Neural cell (in vitro differentiated cells): ENCODE data around the gene TRIM47. TPM values are rescaled to one million over a fixed set of nuclear protein-coding genes. Genes with fewer than 3 reads are reported as not detected.

Experiments used
- H2AFZ ChIP-seq: fragments of 200-600, 300-800 bp; sonication (generic), shearing (Covaris generic); 2 replicates; pipeline ENCODE4 v1.6.0; 2014; ENCODE audit warnings: low read depth, mild to moderate bottlenecking, antibody characterized with exemption, low read length, moderate library complexity
- H3F3A ChIP-seq: fragments of 200-600 bp; shearing (Covaris generic); 2 replicates; pipeline ENCODE4 v1.6.1; 2016; ENCODE audit warnings: mild to moderate bottlenecking, moderate library complexity, mixed read lengths, antibody characterized with exemption, low read length; ENCODE audit not compliant: insufficient read depth, poor library complexity, severe bottlenecking
- H3K27ac ChIP-seq: fragments of 200-600, 300-800 bp; sonication (generic), shearing (Covaris generic); 2 replicates; pipeline ENCODE4 v1.5.1; 2014; ENCODE audit warnings: mild to moderate bottlenecking, low read length, moderate library complexity
- H3K27me3 ChIP-seq: fragments of 300-800, 200-600 bp; sonication (generic), shearing (Covaris generic); 2 replicates; pipeline ENCODE4 v1.6.0; 2014; ENCODE audit warnings: mild to moderate bottlenecking, low read depth, low read length, moderate library complexity; ENCODE audit not compliant: insufficient read depth
- H3K36me3 ChIP-seq: fragments of 300-800, 200-600 bp; sonication (generic), shearing (Covaris generic); 2 replicates; pipeline ENCODE4 v1.5.1; 2014; ENCODE audit warnings: mild to moderate bottlenecking, antibody characterized with exemption, low read length, moderate library complexity; ENCODE audit not compliant: insufficient read depth
- H3K4me2 ChIP-seq: fragments of 300-800, 200-600 bp; sonication (generic), shearing (Covaris generic); 2 replicates; pipeline ENCODE4 v1.6.0; 2014; ENCODE audit warnings: mild to moderate bottlenecking, low read length
- H3K4me3 ChIP-seq: fragments of 300-800, 200-600 bp; sonication (generic), shearing (Covaris generic); 2 replicates; pipeline ENCODE4 v1.5.1; 2014; ENCODE audit warnings: mild to moderate bottlenecking, low read length, moderate library complexity
- H3K79me2 ChIP-seq: fragments of 200-600 bp; shearing (Covaris generic); replicated peaks from 2 replicates; pipeline ENCODE4 v1.6.0; 2014; ENCODE audit warnings: mild to moderate bottlenecking, low read length, moderate library complexity; ENCODE audit not compliant: insufficient read depth
- H3K9ac ChIP-seq: fragments of 300-800, 200-600 bp; sonication (generic), shearing (Covaris generic); 2 replicates; pipeline ENCODE4 v1.6.1; 2016; ENCODE audit warnings: mild to moderate bottlenecking, low read length, mixed read lengths
- H3K9me2 ChIP-seq: fragments of 200-600 bp; shearing (Covaris generic); 2 replicates; pipeline ENCODE4 v1.6.1; 2016; ENCODE audit warnings: mild to moderate bottlenecking, low read length, mixed read lengths; ENCODE audit not compliant: insufficient read depth
- H3K9me3 ChIP-seq: fragments of 200-600, 300-800 bp; sonication (generic), shearing (Covaris generic); 2 replicates; pipeline ENCODE4 v1.6.1; 2016; ENCODE audit warnings: mild to moderate bottlenecking, mixed run types, low read length, moderate library complexity, mixed read lengths
- H4K20me1 ChIP-seq: fragments of 200-600 bp; shearing (Covaris generic); 2 replicates; pipeline ENCODE4 v1.6.1; 2016; ENCODE audit warnings: mild to moderate bottlenecking, mixed run types; ENCODE audit not compliant: insufficient read depth
- CTCF ChIP-seq: fragments of 450-650 bp; IDR thresholded peaks from 2 replicates; pipeline ENCODE4 v1.5.1; 2014; ENCODE audit warnings: antibody characterized with exemption, mild to moderate bottlenecking, moderate library complexity; ENCODE audit not compliant: poor library complexity, severe bottlenecking
- EP300 ChIP-seq: fragments of 450-650 bp; conservative IDR thresholded peaks from 2 replicates; pipeline ENCODE4 v1.6.1; 2014; ENCODE audit warnings: antibody characterized with exemption, mild to moderate bottlenecking, moderate library complexity; ENCODE audit not compliant: poor library complexity, severe bottlenecking
- EZH2 ChIP-seq: fragments of 200-600, 300-800 bp; shearing (Covaris generic), sonication (generic); IDR thresholded peaks from 2 replicates; pipeline ENCODE4 v1.6.1; 2014; ENCODE audit warnings: antibody characterized with exemption, low read length, borderline replicate concordance, mild to moderate bottlenecking; ENCODE audit not compliant: insufficient read depth, poor library complexity, severe bottlenecking
- MXI1 ChIP-seq: fragments of 450-650 bp; conservative IDR thresholded peaks from 2 replicates; pipeline ENCODE4 v1.6.1; 2014; ENCODE audit warnings: antibody characterized with exemption, mild to moderate bottlenecking; ENCODE audit not compliant: poor library complexity, severe bottlenecking
- POLR2AphosphoS5 ChIP-seq: IDR thresholded peaks from 2 replicates; pipeline ENCODE4 v1.6.1; 2012
- RAD21 ChIP-seq: fragments of 450-650 bp; conservative IDR thresholded peaks from 2 replicates; pipeline ENCODE4 v1.6.1; 2014; ENCODE audit warnings: antibody characterized with exemption, mild to moderate bottlenecking, moderate library complexity
- REST ChIP-seq: IDR thresholded peaks from 2 replicates; pipeline ENCODE4 v1.6.1; 2012; ENCODE audit warnings: borderline replicate concordance
- SMC3 ChIP-seq: fragments of 450-650 bp; conservative IDR thresholded peaks from 2 replicates; pipeline ENCODE4 v1.6.1; 2014; ENCODE audit warnings: antibody characterized with exemption, mild to moderate bottlenecking, moderate library complexity; ENCODE audit not compliant: poor library complexity
- TAF1 ChIP-seq: IDR thresholded peaks from 2 replicates; pipeline ENCODE4 v1.6.1; 2012; ENCODE audit warnings: low read depth
- polyA plus RNA-seq: library from polyadenylated mRNA; depleted of rRNA; stranded (reverse); fragments of >200 nt; gene quantifications from 2 replicates; pipeline ENCODE4 v1.2.3, GENCODE V29; 2014

Gene TRIM47
- polyA plus RNA-seq, 1 donor from 2014 or later: 0.67 TPM

GRCh38 chr17:75877752-75878173 is 618 bp downstream of the TRIM47 start:
- H3K9ac ChIP-seq: no peak overlapping the region
- peaks cover 46% of the 10 kb centered on the region for H3K27me3 ChIP-seq
- H3K27ac ChIP-seq: no peak overlapping the region

GRCh38 chr17:75876938-75877751 is 1.2 kb downstream of the TRIM47 start:
- H3K9ac ChIP-seq: no peak overlapping the region

More at GRCh38 chr17:75877752-75878173, 618 bp downstream of the TRIM47 start:
- Histone ChIP-seq H3K4me3 (peak overlapping the region; percentile 58), H3K79me2 (no peaks in the 10 kb centered on the region), H3K36me3 (no peaks in the 10 kb centered on the region), H4K20me1 (no peaks in the 10 kb centered on the region), H2AFZ (no peak overlapping the region), H3F3A (no peaks in the 10 kb centered on the region), H3K9me3 (no peaks in the 10 kb centered on the region), H3K9me2 (no peaks in the 10 kb centered on the region), H3K4me2 (no peak overlapping the region)
- TF ChIP-seq EP300: no peak
- TF ChIP-seq REST: no peak
- TF ChIP-seq SMC3: peak; percentile 57
- peak; percentile 43 for TF ChIP-seq RAD21
- TF ChIP-seq POLR2AphosphoS5: no peak
- peak; percentile 49 for TF ChIP-seq MXI1
- TF ChIP-seq CTCF: peak; percentile 80

More at GRCh38 chr17:75876938-75877751, 1.2 kb downstream of the TRIM47 start:
- Histone ChIP-seq H3K9me2 (no peaks in the 10 kb centered on the region), H3K4me2 (no peak overlapping the region), H3K27me3 (peaks cover 46% of the 10 kb centered on the region), H3K9me3 (no peaks in the 10 kb centered on the region), H4K20me1 (no peaks in the 10 kb centered on the region), H2AFZ (no peak overlapping the region), H3K4me3 (peak overlapping the region; percentile 58), H3K36me3 (no peaks in the 10 kb centered on the region), H3K79me2 (no peaks in the 10 kb centered on the region), H3K27ac (no peak overlapping the region), H3F3A (no peaks in the 10 kb centered on the region)
- TF ChIP-seq TAF1 (no peak), EZH2 (no peak), POLR2AphosphoS5 (no peak), EP300 (no peak), RAD21 (no peak), CTCF (no peak), MXI1 (no peak)
